ENCODE results near the gene ARHGAP27.
A peak's percentile ranks its signal among the peaks of the same experiment; 100 is the strongest.

Gene ARHGAP27

GRCh38 chr17:45430738-45431530 lies 1.7 kb downstream of the ARHGAP27 start:
- DNase-seq (ENCODE audit: low spot score), result peak; percentile 64

GRCh38 chr17:45430006-45430737 lies 2.5 kb downstream of the ARHGAP27 start:
- DNase-seq (ENCODE audit: low spot score), result peak; percentile 20

- DNase-seq (ENCODE audit: low spot score), result peak; percentile 20
Measured at GRCh38 chr17:45429339-45430005, 3.2 kb downstream of the ARHGAP27 start.

- peak; percentile 0 for DNase-seq (ENCODE audit: low spot score)
Measured at GRCh38 chr17:45428931-45429338, 3.7 kb downstream of the ARHGAP27 start.

GRCh38 chr17:45428050-45428617 lies 4.5 kb downstream of the ARHGAP27 start:
- DNase-seq (ENCODE audit: low spot score), result peak; percentile 78

- DNase-seq (ENCODE audit: low spot score), result no peak
Measured at GRCh38 chr17:45427181-45427835, 5.4 kb downstream of the ARHGAP27 start.

GRCh38 chr17:45426561-45426960 lies 6.1 kb downstream of the ARHGAP27 start:
- no peak for DNase-seq (ENCODE audit: low spot score)

- no peak for DNase-seq (ENCODE audit: low spot score)
Measured at GRCh38 chr17:45425984-45426413, 6.7 kb downstream of the ARHGAP27 start.

- peak; percentile 72 for DNase-seq (ENCODE audit: low spot score)
Measured at GRCh38 chr17:45425125-45425983, 7.3 kb downstream of the ARHGAP27 start.

- DNase-seq (ENCODE audit: low spot score), result no peak
Measured at GRCh38 chr17:45424769-45425124, 7.9 kb downstream of the ARHGAP27 start.

- no peak for DNase-seq (ENCODE audit: low spot score)
Measured at GRCh38 chr17:45423975-45424335, 8.7 kb downstream of the ARHGAP27 start.

- no peak for DNase-seq (ENCODE audit: low spot score)
Measured at GRCh38 chr17:45423304-45423974, 9.2 kb downstream of the ARHGAP27 start.

GRCh38 chr17:45414990-45415881 lies 17.4 kb downstream of the ARHGAP27 start:
- DNase-seq (ENCODE audit: low spot score), result no peak

- DNase-seq (ENCODE audit: low spot score), result no peak
Measured at GRCh38 chr17:45413498-45413923, 19.2 kb downstream of the ARHGAP27 start.

- DNase-seq (ENCODE audit: low spot score), result no peak
Measured at GRCh38 chr17:45411348-45412105, 21.1 kb downstream of the ARHGAP27 start.

- no peak for DNase-seq (ENCODE audit: low spot score)
Measured at GRCh38 chr17:45410144-45411091, 22.3 kb downstream of the ARHGAP27 start.

GRCh38 chr17:45409659-45410076 lies 23.0 kb downstream of the ARHGAP27 start:
- no peak for DNase-seq (ENCODE audit: low spot score)

All from iPS-NIHi11 (cell line).